ENCODE results near the gene KMT2E. TPM values are rescaled to one million over a fixed set of nuclear protein-coding genes. Genes with fewer than 3 reads are reported as not detected.
"Not testable (repeated sequence)": the region's sequence is repeated elsewhere in the genome, so short reads cannot be mapped to it uniquely, and the experiment has no call there.

KMT2E gene
- total and polyA plus RNA-seq, 2 donors (not counting 3 experiments of a cell fraction or from before 2014, with no cell fraction given): 19.0 to 74.8 TPM

DNA sequence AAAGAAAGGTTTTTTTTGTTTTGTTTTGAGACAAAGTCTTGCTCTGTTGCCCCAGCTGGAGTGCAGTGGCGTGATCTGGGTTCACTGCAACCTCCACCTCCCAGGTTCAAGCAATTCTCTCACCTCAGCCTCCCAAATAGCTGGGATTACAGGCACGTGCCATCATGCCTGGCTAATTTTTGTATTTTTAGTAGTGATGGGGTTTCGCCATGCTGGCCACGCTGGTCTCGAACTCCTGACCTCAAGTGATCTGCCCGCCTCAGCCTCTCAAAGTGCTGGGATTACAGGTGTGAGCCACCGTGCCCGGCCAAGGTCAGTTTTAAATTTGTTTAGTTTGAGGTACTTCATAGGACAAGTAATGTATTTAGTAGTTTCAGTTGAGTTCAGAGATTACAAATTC is 9.0 kb upstream of the KMT2E start:
- DNase-seq (ENCODE audit: low read depth, low spot score); dilution Hi-C loops (cut with MboI; ENCODE audit: extremely low pct_ligation_motif_present, low sequenced_read_pairs); H3K9me3 ChIP-seq (replicated peaks; ENCODE audit: control insufficient read depth, insufficient read depth, low read length); intact Hi-C loops (cut with micrococcal nuclease); H2AFZ ChIP-seq (ENCODE audit: low read depth, low read length); POLR2A ChIA-PET; FAIRE-seq; H3K27me3 ChIP-seq (ENCODE audit: control insufficient read depth in 2 of 2, insufficient read depth in 2 of 2, low read length in 2 of 2); H3K4me2 ChIP-seq (ENCODE audit: insufficient read depth, low read length); BruUV-seq (replicated peaks); H3K36me3 ChIP-seq (ENCODE audit: control insufficient read depth in 2 of 2, extremely low read depth in 1 of 2, insufficient read depth in 2 of 2, low read length in 2 of 2); H4K20me1 ChIP-seq (replicated peaks; ENCODE audit: control insufficient read depth, extremely low read depth, insufficient read depth, low read length); H3K4me3 ChIP-seq (replicated peaks in 1 of 3; ENCODE audit: insufficient read depth in 1 of 3, low read depth in 1 of 3, low read length in 3 of 3); H3K27ac ChIP-seq (ENCODE audit: insufficient read depth, low read depth, low read length); H3K9me1 ChIP-seq (replicated peaks; ENCODE audit: control insufficient read depth, extremely low read depth, insufficient read depth, low read length); H3K9ac ChIP-seq (replicated peaks; ENCODE audit: extremely low read depth, insufficient read depth, low read length): not testable (repeated sequence)
- Histone ChIP-seq H3K4me1 (ENCODE audit: control insufficient read depth, extremely low read depth, insufficient read depth, low read length) (peaks cover 40% of the 10 kb centered on the region), H3K79me2 (ENCODE audit: control insufficient read depth, insufficient read depth, low read length) (peaks cover 100% of the 10 kb centered on the region)
- CTCF ChIA-PET: interaction anchor here (0.7 to 1.1 kb wide), 3 partner anchors 12 to 24 kb away, joined by 3 to 5 read pairs (median 3); no protein-coding TSS in a partner anchor

DNA sequence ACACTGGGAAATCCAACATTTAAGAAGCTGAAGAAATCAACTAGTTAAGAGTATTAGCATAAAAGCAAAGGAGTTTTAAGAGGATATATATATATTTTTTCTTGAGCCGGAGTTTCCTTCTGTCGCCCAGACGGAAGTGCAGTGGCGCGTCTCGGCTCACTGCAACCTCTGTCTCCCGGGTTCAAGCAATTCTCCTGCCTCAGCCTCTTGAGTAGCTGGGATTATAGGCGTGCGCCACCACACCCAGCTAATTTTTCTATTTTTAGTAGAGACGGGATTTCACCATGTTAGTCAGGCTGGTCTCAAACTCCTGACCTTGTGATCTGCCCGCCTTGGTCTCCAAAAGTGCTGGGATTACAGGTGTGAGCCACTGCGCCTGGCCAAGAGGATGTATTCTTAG is 8.5 kb upstream of the KMT2E start:
- H3K9ac ChIP-seq (replicated peaks; ENCODE audit: extremely low read depth, insufficient read depth, low read length); BruUV-seq (replicated peaks); H3K4me3 ChIP-seq (replicated peaks in 1 of 3; ENCODE audit: insufficient read depth in 1 of 3, low read depth in 1 of 3, low read length in 3 of 3); H2AFZ ChIP-seq (ENCODE audit: low read depth, low read length); POLR2A ChIA-PET; H3K9me3 ChIP-seq (replicated peaks; ENCODE audit: control insufficient read depth, insufficient read depth, low read length); H3K4me2 ChIP-seq (ENCODE audit: insufficient read depth, low read length); DNase-seq (ENCODE audit: low read depth, low spot score); H3K27ac ChIP-seq (ENCODE audit: insufficient read depth, low read depth, low read length); H4K20me1 ChIP-seq (replicated peaks; ENCODE audit: control insufficient read depth, extremely low read depth, insufficient read depth, low read length); intact Hi-C loops (cut with micrococcal nuclease); dilution Hi-C loops (cut with MboI; ENCODE audit: extremely low pct_ligation_motif_present, low sequenced_read_pairs); H3K9me1 ChIP-seq (replicated peaks; ENCODE audit: control insufficient read depth, extremely low read depth, insufficient read depth, low read length); H3K36me3 ChIP-seq (ENCODE audit: control insufficient read depth in 2 of 2, extremely low read depth in 1 of 2, insufficient read depth in 2 of 2, low read length in 2 of 2); H3K27me3 ChIP-seq (ENCODE audit: control insufficient read depth in 2 of 2, insufficient read depth in 2 of 2, low read length in 2 of 2); FAIRE-seq: not testable (repeated sequence)
- peaks cover 100% of the 10 kb centered on the region for H3K79me2 ChIP-seq (ENCODE audit: control insufficient read depth, insufficient read depth, low read length)
- CTCF ChIA-PET: interaction anchor here (0.7 to 1.1 kb wide), 3 partner anchors 13 to 24 kb away, joined by 3 to 5 read pairs (median 3); no protein-coding TSS in a partner anchor
- peaks cover 45% of the 10 kb centered on the region for H3K4me1 ChIP-seq (ENCODE audit: control insufficient read depth, extremely low read depth, insufficient read depth, low read length)

Measured in endothelial cell of umbilical vein (primary cell).